ENCODE data around the gene UST.

DNA sequence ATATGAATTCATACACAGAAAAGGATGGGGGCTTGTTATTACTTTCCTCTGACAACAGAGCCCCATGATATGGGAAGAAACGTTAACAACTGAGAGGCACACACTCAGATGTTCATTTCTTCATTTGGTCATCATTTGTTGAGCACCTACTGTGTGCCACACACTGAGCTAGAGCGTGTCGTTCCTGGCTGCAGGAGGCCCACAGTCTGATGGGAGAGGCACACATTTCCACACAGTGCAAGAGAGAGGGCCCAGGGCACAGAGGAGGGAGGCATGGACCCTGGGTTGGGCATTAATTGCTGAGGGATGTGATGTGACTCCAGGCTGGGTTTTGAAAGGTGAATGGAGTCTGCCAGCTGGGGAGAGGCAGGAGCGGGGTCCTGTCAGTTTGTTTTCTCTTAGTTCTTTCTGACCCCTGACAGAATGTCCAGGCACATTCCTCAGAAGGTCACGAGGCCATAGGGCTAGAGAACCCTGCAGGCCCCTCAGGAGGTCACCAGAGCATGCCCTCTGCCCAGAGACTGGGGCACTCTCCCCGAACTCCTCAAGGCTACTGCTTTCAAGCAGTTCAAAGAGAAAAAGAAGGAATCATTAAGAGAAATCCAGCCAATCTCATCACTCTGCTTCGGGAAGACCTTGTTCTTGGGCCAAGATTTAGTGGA, 216.2 kb downstream of the UST start:
- no peak for TF ChIP-seq POLR2A (IDR thresholded peaks at IDR 0.05)
- TF ChIP-seq, protein P1, sequence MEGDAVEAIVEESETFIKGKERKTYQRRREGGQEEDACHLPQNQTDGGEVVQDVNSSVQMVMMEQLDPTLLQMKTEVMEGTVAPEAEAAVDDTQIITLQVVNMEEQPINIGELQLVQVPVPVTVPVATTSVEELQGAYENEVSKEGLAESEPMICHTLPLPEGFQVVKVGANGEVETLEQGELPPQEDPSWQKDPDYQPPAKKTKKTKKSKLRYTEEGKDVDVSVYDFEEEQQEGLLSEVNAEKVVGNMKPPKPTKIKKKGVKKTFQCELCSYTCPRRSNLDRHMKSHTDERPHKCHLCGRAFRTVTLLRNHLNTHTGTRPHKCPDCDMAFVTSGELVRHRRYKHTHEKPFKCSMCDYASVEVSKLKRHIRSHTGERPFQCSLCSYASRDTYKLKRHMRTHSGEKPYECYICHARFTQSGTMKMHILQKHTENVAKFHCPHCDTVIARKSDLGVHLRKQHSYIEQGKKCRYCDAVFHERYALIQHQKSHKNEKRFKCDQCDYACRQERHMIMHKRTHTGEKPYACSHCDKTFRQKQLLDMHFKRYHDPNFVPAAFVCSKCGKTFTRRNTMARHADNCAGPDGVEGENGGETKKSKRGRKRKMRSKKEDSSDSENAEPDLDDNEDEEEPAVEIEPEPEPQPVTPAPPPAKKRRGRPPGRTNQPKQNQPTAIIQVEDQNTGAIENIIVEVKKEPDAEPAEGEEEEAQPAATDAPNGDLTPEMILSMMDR (IDR thresholded peaks at IDR 0.05): no peak

Data from right lobe of liver (tissue), 4 donors.